ENCODE measurements around the gene HBA1.
"Not testable (repeated sequence)": the region's sequence is repeated elsewhere in the genome, so short reads cannot be mapped to it uniquely, and the experiment has no call there.

The HBA1 gene

DNA sequence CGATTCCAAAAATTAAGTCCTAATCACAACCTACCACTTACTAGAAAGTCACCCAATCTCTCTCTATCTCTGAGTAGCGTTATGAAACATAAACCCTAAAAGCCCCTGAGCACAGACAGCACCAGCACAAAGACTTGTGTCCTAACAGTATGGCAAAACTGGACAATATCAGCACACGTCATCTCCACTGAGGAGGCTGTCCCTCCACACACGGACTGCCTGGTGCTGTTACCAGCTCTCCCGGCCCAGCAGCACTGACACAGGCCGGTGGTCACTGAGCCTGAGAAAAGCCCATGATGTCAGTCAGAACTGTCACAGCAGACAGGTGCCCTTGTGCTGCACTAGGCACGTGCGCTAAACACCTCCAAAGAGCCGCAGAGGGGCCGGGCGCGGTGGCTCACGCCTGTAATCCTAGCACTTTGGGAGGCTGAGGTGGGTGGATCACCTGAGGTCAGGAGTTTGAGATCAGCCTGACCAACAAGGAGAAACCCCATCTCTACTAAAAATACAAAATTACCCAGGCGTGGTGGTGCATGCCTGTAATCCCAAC is 35.2 kb downstream of the HBA1 start:
- DNase-seq, result not testable (repeated sequence)

DNA sequence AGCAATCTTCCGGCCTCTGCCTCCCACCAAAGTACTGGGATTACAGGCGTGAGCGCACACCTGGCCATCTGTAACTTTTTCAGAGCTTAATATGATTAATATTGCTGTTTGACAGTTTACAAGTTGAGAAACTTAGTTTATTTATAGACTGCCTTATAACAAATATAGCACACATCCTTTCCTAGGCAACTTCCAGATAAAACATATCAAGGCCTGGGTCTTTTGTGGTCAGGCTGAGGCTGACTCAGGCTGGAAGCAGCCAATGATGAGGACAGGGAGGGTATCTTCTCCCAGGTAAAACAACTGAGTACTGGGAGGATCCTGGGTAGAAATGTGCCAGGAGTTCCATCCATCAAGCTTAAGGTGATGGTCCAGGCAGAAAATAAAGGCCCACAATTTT is 36.5 kb downstream of the HBA1 start:
- DNase-seq, result no peak

GRCh38 chr16:220021-220420 is 43.5 kb downstream of the HBA1 start:
- DNase-seq, result no peak
